WTC11 (cell line): Measurements from ENCODE around the gene EPM2A. TPM values are rescaled to one million over a fixed set of nuclear protein-coding genes. Genes with fewer than 3 reads are reported as not detected.

ENCODE experiments used
- ATAC-seq: fragments of 200-7000 bp; cut with Tn5 transposase; 2 replicates; pipeline ENCODE4 v1.10.0; 2021; ENCODE audit warnings: mild to moderate bottlenecking, moderate library complexity
- CTCF ChIA-PET: fragments of 300-600 bp; sonication (Branson Sonifier 250); formaldehyde crosslinking; loops from one replicate; lab custom pipeline; 2021; ENCODE audit warnings: antibody characterized with exemption; lab: Charles Lee
- POLR2A ChIA-PET: fragments of 350-600 bp; sonication (Branson Sonifier 250); formaldehyde crosslinking; loops from one replicate; lab custom pipeline; 2021; ENCODE audit warnings: antibody characterized with exemption; lab: Charles Lee
- DNase-seq: peaks from one replicate; pipeline ENCODE4 v3.0.0; 2021; ENCODE audit warnings: low spot score
- H3K27ac Mint-ChIP-seq: 2 replicates; pipeline ENCODE4 v1.8.0; 2021; ENCODE audit warnings: mixed read lengths
- H3K27me3 Mint-ChIP-seq: 2 replicates; pipeline ENCODE4 v1.8.0; 2021; ENCODE audit warnings: low read depth, mild to moderate bottlenecking, moderate library complexity, mixed read lengths
- H3K36me3 Mint-ChIP-seq: 2 replicates; pipeline ENCODE4 v1.8.0; 2021; ENCODE audit warnings: mixed read lengths
- H3K4me1 Mint-ChIP-seq: 2 replicates; pipeline ENCODE4 v1.8.0; 2022; ENCODE audit warnings: mixed read lengths
- H3K4me3 Mint-ChIP-seq: 2 replicates; pipeline ENCODE4 v1.8.0; 2021; ENCODE audit warnings: mild to moderate bottlenecking, moderate library complexity, mixed read lengths
- H3K9me3 Mint-ChIP-seq: 2 replicates; pipeline ENCODE4 v1.8.0; 2021; ENCODE audit warnings: mixed read lengths
- CREB1 ChIP-seq: sonication (generic); formaldehyde crosslinking; IDR thresholded peaks from 2 replicates; pipeline ENCODE4 v1.8.0; 2023; ENCODE audit warnings: mild to moderate bottlenecking, missing genetic modification reagents
- FOXP1 ChIP-seq: sonication (generic); formaldehyde crosslinking; IDR thresholded peaks from 2 replicates; pipeline ENCODE4 v1.8.0; 2022; ENCODE audit warnings: missing genetic modification reagents, mild to moderate bottlenecking, moderate library complexity, borderline replicate concordance
- HMGA2 ChIP-seq: fragments of 250-450 bp; sonication (Bioruptor Pico); IDR thresholded peaks from 2 replicates; pipeline ENCODE4 v1.4.0; 2021; ENCODE audit warnings: mild to moderate bottlenecking, moderate library complexity
- JAZF1 ChIP-seq: fragments of 250-450 bp; sonication (Bioruptor Pico); IDR thresholded peaks from 2 replicates; pipeline ENCODE4 v1.9.0; 2021; ENCODE audit warnings: moderate library complexity, mild to moderate bottlenecking, inconsistent platforms
- MXD4 ChIP-seq: fragments of 250-450 bp; sonication (Bioruptor Pico); IDR thresholded peaks from 2 replicates; pipeline ENCODE4 v1.8.0; 2021; ENCODE audit warnings: mild to moderate bottlenecking, moderate library complexity, borderline replicate concordance
- PRRX2 ChIP-seq: fragments of 250-450 bp; sonication (Bioruptor Pico); IDR thresholded peaks from 2 replicates; pipeline ENCODE4 v1.8.0; 2021; ENCODE audit warnings: mild to moderate bottlenecking
- TCF7 ChIP-seq: sonication (generic); formaldehyde crosslinking; IDR thresholded peaks from 2 replicates; pipeline ENCODE4 v1.8.0; 2022; ENCODE audit warnings: mild to moderate bottlenecking, low read depth, missing genetic modification reagents, moderate library complexity
- total RNA-seq: library from RNA; stranded (reverse); gene quantifications from 3 replicates; pipeline ENCODE4 v1.2.3, GENCODE V29; 2021
- TF ChIP-seq, protein P1 (sequence below): sonication (generic); formaldehyde crosslinking; IDR thresholded peaks from 2 replicates; pipeline ENCODE4 v1.8.0; 2023; ENCODE audit warnings: missing genetic modification reagents
- TF ChIP-seq, protein P2 (sequence below): fragments of 200-600 bp; IDR thresholded peaks from 2 replicates; pipeline ENCODE4 v1.8.0; 2022; ENCODE audit warnings: antibody characterized with exemption
- TF ChIP-seq, protein P3 (sequence below): sonication (generic); formaldehyde crosslinking; IDR thresholded peaks from 2 replicates; pipeline ENCODE4 v1.8.1; 2022; ENCODE audit warnings: low read depth, missing genetic modification reagents, borderline replicate concordance
- TF ChIP-seq, protein P4 (sequence below): sonication (generic); formaldehyde crosslinking; IDR thresholded peaks from 2 replicates; pipeline ENCODE4 v1.8.0; 2022; ENCODE audit warnings: missing genetic modification reagents
- TF ChIP-seq, protein P5 (sequence below): sonication (generic); formaldehyde crosslinking; IDR thresholded peaks from 2 replicates; pipeline ENCODE4 v1.8.0; 2022; ENCODE audit warnings: mild to moderate bottlenecking, missing genetic modification reagents
- TF ChIP-seq, protein P6 (sequence below): sonication (generic); formaldehyde crosslinking; IDR thresholded peaks from 2 replicates; pipeline ENCODE4 v1.8.0; 2023; ENCODE audit warnings: mild to moderate bottlenecking, missing genetic modification reagents
- TF ChIP-seq, protein P7 (sequence below): sonication (generic); formaldehyde crosslinking; IDR thresholded peaks from 2 replicates; pipeline ENCODE4 v1.8.1; 2022; ENCODE audit warnings: low read depth, mild to moderate bottlenecking, moderate library complexity, missing genetic modification reagents, borderline replicate concordance
- TF ChIP-seq, protein P8 (sequence below): fragments of 250-450 bp; sonication (Bioruptor Pico); IDR thresholded peaks from 2 replicates; pipeline ENCODE4 v1.9.0; 2021; ENCODE audit warnings: mild to moderate bottlenecking, borderline replicate concordance

EPM2A gene
- total RNA-seq, 1 experiment from 2014 or later: 5.3 TPM

DNA sequence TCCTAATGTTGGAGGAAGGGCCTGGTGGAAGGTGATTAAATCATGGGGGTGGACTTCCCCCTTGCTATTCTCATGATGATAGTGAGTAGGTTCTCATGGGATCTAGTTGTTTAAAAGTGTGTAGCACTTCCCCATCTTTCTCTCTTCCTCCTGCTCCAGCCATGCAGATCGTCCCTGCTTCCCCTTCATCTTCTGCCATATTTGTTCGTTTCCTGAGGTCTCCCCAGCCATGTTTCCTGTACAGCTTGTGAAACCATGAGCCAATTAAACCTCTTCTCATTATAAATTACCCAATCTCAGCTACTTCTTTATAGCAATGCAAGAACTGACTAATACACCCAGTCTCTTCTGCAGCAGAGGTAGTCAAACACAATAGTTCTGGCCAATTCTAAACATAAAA is 5.4 kb downstream of the EPM2A start:
- H3K4me3 Mint-ChIP-seq: no peak overlapping the region
- DNase-seq: no peak
- peaks cover 24% of the 10 kb centered on the region for H3K36me3 Mint-ChIP-seq
- peaks cover 5% of the 10 kb centered on the region for H3K4me1 Mint-ChIP-seq
- no peak overlapping the region for H3K27ac Mint-ChIP-seq
- peaks cover 25% of the 10 kb centered on the region for H3K9me3 Mint-ChIP-seq
- H3K27me3 Mint-ChIP-seq: no peaks in the 10 kb centered on the region; the same call in 1 of the 2 replicates
- POLR2A ChIA-PET: no interaction called here
- ATAC-seq: no peak
- TF ChIP-seq, protein P1, sequence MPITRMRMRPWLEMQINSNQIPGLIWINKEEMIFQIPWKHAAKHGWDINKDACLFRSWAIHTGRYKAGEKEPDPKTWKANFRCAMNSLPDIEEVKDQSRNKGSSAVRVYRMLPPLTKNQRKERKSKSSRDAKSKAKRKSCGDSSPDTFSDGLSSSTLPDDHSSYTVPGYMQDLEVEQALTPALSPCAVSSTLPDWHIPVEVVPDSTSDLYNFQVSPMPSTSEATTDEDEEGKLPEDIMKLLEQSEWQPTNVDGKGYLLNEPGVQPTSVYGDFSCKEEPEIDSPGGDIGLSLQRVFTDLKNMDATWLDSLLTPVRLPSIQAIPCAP (CRISPR knock-in tag): no peak
- TF ChIP-seq, protein P2, sequence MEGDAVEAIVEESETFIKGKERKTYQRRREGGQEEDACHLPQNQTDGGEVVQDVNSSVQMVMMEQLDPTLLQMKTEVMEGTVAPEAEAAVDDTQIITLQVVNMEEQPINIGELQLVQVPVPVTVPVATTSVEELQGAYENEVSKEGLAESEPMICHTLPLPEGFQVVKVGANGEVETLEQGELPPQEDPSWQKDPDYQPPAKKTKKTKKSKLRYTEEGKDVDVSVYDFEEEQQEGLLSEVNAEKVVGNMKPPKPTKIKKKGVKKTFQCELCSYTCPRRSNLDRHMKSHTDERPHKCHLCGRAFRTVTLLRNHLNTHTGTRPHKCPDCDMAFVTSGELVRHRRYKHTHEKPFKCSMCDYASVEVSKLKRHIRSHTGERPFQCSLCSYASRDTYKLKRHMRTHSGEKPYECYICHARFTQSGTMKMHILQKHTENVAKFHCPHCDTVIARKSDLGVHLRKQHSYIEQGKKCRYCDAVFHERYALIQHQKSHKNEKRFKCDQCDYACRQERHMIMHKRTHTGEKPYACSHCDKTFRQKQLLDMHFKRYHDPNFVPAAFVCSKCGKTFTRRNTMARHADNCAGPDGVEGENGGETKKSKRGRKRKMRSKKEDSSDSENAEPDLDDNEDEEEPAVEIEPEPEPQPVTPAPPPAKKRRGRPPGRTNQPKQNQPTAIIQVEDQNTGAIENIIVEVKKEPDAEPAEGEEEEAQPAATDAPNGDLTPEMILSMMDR: no peak
- TF ChIP-seq, protein P3, sequence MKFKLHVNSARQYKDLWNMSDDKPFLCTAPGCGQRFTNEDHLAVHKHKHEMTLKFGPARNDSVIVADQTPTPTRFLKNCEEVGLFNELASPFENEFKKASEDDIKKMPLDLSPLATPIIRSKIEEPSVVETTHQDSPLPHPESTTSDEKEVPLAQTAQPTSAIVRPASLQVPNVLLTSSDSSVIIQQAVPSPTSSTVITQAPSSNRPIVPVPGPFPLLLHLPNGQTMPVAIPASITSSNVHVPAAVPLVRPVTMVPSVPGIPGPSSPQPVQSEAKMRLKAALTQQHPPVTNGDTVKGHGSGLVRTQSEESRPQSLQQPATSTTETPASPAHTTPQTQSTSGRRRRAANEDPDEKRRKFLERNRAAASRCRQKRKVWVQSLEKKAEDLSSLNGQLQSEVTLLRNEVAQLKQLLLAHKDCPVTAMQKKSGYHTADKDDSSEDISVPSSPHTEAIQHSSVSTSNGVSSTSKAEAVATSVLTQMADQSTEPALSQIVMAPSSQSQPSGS (CRISPR knock-in tag): no peak
- TF ChIP-seq, protein P4, sequence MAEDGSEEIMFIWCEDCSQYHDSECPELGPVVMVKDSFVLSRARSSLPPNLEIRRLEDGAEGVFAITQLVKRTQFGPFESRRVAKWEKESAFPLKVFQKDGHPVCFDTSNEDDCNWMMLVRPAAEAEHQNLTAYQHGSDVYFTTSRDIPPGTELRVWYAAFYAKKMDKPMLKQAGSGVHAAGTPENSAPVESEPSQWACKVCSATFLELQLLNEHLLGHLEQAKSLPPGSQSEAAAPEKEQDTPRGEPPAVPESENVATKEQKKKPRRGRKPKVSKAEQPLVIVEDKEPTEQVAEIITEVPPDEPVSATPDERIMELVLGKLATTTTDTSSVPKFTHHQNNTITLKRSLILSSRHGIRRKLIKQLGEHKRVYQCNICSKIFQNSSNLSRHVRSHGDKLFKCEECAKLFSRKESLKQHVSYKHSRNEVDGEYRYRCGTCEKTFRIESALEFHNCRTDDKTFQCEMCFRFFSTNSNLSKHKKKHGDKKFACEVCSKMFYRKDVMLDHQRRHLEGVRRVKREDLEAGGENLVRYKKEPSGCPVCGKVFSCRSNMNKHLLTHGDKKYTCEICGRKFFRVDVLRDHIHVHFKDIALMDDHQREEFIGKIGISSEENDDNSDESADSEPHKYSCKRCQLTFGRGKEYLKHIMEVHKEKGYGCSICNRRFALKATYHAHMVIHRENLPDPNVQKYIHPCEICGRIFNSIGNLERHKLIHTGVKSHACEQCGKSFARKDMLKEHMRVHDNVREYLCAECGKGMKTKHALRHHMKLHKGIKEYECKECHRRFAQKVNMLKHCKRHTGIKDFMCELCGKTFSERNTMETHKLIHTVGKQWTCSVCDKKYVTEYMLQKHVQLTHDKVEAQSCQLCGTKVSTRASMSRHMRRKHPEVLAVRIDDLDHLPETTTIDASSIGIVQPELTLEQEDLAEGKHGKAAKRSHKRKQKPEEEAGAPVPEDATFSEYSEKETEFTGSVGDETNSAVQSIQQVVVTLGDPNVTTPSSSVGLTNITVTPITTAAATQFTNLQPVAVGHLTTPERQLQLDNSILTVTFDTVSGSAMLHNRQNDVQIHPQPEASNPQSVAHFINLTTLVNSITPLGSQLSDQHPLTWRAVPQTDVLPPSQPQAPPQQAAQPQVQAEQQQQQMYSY (CRISPR knock-in tag): no peak
- TF ChIP-seq, protein P5, sequence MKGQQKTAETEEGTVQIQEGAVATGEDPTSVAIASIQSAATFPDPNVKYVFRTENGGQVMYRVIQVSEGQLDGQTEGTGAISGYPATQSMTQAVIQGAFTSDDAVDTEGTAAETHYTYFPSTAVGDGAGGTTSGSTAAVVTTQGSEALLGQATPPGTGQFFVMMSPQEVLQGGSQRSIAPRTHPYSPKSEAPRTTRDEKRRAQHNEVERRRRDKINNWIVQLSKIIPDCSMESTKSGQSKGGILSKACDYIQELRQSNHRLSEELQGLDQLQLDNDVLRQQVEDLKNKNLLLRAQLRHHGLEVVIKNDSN (CRISPR knock-in tag): no peak
- no peak for TF ChIP-seq HMGA2 (CRISPR knock-in tag)
- TF ChIP-seq TCF7 (CRISPR knock-in tag): no peak
- TF ChIP-seq JAZF1 (CRISPR knock-in tag): no peak
- no peak for TF ChIP-seq PRRX2 (CRISPR knock-in tag)
- no peak for TF ChIP-seq MXD4 (CRISPR knock-in tag)
- TF ChIP-seq CREB1 (CRISPR knock-in tag): no peak
- no peak for TF ChIP-seq FOXP1 (CRISPR knock-in tag)
- TF ChIP-seq, protein P6, sequence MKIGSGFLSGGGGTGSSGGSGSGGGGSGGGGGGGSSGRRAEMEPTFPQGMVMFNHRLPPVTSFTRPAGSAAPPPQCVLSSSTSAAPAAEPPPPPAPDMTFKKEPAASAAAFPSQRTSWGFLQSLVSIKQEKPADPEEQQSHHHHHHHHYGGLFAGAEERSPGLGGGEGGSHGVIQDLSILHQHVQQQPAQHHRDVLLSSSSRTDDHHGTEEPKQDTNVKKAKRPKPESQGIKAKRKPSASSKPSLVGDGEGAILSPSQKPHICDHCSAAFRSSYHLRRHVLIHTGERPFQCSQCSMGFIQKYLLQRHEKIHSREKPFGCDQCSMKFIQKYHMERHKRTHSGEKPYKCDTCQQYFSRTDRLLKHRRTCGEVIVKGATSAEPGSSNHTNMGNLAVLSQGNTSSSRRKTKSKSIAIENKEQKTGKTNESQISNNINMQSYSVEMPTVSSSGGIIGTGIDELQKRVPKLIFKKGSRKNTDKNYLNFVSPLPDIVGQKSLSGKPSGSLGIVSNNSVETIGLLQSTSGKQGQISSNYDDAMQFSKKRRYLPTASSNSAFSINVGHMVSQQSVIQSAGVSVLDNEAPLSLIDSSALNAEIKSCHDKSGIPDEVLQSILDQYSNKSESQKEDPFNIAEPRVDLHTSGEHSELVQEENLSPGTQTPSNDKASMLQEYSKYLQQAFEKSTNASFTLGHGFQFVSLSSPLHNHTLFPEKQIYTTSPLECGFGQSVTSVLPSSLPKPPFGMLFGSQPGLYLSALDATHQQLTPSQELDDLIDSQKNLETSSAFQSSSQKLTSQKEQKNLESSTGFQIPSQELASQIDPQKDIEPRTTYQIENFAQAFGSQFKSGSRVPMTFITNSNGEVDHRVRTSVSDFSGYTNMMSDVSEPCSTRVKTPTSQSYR (CRISPR knock-in tag): no peak
- TF ChIP-seq, protein P7, sequence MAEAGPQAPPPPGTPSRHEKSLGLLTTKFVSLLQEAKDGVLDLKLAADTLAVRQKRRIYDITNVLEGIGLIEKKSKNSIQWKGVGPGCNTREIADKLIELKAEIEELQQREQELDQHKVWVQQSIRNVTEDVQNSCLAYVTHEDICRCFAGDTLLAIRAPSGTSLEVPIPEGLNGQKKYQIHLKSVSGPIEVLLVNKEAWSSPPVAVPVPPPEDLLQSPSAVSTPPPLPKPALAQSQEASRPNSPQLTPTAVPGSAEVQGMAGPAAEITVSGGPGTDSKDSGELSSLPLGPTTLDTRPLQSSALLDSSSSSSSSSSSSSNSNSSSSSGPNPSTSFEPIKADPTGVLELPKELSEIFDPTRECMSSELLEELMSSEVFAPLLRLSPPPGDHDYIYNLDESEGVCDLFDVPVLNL: no peak
- TF ChIP-seq, protein P8, sequence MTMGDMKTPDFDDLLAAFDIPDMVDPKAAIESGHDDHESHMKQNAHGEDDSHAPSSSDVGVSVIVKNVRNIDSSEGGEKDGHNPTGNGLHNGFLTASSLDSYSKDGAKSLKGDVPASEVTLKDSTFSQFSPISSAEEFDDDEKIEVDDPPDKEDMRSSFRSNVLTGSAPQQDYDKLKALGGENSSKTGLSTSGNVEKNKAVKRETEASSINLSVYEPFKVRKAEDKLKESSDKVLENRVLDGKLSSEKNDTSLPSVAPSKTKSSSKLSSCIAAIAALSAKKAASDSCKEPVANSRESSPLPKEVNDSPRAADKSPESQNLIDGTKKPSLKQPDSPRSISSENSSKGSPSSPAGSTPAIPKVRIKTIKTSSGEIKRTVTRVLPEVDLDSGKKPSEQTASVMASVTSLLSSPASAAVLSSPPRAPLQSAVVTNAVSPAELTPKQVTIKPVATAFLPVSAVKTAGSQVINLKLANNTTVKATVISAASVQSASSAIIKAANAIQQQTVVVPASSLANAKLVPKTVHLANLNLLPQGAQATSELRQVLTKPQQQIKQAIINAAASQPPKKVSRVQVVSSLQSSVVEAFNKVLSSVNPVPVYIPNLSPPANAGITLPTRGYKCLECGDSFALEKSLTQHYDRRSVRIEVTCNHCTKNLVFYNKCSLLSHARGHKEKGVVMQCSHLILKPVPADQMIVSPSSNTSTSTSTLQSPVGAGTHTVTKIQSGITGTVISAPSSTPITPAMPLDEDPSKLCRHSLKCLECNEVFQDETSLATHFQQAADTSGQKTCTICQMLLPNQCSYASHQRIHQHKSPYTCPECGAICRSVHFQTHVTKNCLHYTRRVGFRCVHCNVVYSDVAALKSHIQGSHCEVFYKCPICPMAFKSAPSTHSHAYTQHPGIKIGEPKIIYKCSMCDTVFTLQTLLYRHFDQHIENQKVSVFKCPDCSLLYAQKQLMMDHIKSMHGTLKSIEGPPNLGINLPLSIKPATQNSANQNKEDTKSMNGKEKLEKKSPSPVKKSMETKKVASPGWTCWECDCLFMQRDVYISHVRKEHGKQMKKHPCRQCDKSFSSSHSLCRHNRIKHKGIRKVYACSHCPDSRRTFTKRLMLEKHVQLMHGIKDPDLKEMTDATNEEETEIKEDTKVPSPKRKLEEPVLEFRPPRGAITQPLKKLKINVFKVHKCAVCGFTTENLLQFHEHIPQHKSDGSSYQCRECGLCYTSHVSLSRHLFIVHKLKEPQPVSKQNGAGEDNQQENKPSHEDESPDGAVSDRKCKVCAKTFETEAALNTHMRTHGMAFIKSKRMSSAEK (CRISPR knock-in tag): no peak
- TF ChIP-seq, all 79 proteins: peak for 0
- CTCF ChIA-PET: no interaction called here
